Hippocampal formation (tissue), 2 donors: ENCODE measurements around the gene SHC4.

Experiments
- DNase-seq, 2 donors: peaks; one replicate each; lab custom pipeline; 2025; lab: John Stamatoyannopoulos, UW

The SHC4 gene

GRCh38 chr15:48850648-48851047 is 113.1 kb downstream of the SHC4 start:
- no peak for DNase-seq

DNA sequence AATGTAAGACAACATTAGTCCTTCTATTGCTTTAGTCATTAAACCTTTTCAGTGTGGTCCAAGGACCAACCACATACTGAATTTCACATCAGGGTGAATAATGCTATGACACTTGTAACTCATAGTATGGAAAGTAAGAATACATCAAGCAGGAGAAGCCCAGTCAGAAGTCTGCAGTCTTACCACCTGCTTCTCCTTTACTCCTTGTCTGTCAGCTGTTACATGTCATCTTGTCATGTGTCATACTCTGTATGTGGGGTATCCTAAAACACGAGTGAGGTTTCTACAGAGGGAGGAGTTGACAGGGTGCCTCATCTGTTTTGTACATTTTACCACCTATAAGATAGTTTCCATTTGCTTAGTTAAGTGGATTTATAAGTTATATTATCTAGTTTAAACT is 118.6 kb downstream of the SHC4 start:
- DNase-seq: no peak

DNA sequence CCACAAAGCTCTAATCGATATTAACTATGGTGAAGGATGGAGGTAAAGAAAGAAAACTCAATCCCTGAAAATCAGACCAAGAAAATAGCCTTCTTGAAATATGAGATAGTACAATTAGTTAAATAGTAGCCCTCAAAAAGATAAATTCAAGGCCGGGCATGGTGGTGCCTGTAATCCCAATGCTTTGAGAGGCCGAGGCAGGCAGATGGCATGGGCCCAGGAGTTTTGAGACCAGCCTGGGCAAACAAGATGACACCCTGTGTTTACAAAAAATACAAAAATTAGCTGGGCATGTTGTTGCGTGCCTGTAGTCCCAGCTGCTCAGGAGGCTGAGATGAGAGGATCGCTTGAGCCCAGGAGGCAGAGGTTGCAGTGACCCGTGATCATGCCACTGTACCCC is 121.2 kb downstream of the SHC4 start:
- no peak for DNase-seq

GRCh38 chr15:48834756-48835155 is 129.0 kb downstream of the SHC4 start:
- no peak for DNase-seq

DNA sequence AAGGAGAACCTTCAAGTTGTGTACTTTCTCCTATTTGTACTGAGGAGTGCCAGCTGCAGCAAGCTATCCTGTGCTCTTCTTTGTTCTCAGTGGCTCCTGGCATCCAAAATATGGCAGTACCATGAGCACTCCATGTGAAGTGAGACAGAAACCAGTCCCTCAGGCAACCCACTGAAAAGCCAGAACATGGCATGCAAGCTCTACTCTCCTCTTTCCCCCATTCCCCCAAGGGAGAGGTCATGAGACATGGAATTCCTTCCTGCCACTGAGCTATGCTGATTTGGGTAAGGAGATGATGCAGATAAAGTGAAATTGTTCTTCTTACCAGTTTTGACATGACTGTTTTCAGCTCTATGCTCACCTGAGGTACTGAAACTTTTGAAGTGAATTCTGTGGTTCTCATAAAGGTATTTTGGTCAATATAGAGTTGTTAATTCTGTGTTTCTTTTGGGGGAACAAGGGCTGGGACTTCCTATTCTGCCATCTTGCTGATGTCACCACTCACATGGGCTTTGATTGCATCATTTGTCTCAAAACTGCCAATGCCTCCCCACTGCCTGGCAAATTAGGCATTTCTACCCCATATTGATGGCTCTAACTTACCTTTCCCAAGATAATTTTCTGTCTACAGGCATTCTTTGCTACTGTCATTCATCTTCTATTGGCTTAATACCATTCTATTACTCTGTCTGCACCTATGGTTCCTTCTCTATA is 130.0 kb downstream of the SHC4 start:
- DNase-seq: no peak

- no peak for DNase-seq
These were observed 131.1 kb downstream of the SHC4 start for GRCh38 chr15:48832648-48833047.

DNA sequence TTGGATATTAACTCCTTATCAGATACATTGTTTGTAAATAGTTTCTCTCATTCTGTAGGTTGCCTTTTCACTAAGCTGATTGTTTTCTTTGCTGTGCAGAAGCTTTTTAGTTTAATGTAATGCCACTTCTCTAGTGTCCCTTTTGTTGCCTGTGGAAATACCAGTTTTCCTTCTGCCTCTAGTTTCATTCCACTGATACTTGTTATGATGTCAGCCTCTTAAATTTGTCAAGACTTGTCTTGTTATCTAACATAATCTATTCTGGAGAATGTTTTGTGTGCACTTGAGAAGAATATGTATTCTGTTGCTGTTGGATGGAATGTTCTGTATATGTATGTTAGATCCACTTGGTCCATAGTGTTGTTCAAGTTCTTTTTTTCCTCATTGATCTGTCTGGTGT is 134.8 kb downstream of the SHC4 start:
- no peak for DNase-seq

GRCh38 chr15:48828471-48828870 is 135.2 kb downstream of the SHC4 start:
- DNase-seq: no peak

GRCh38 chr15:48825075-48825474 is 138.6 kb downstream of the SHC4 start:
- DNase-seq: peak in 1 of 2 donors; percentile 41

DNA sequence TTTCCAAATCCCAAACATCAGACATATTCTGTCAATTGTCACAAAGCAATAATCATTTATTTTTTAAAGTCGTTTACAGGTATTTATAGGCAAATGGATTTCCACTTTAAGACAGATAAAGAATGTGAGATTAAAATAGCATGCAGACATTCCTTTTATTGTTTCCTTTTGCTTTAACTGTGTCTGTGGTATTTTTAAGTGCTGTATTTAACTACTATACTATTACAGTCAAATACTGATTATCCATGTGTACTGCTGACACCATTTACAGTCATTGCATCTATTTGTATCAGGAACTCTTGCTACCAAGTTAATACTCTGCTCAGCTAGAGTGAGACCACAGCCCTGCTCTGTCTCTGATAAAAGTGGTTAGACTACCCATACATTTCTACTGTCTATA is 140.0 kb downstream of the SHC4 start:
- no peak for DNase-seq

- DNase-seq: no peak
These were observed 140.5 kb downstream of the SHC4 start for GRCh38 chr15:48823237-48823636.

- DNase-seq: no peak
These were observed 149.4 kb downstream of the SHC4 start for GRCh38 chr15:48814286-48814685.

DNA sequence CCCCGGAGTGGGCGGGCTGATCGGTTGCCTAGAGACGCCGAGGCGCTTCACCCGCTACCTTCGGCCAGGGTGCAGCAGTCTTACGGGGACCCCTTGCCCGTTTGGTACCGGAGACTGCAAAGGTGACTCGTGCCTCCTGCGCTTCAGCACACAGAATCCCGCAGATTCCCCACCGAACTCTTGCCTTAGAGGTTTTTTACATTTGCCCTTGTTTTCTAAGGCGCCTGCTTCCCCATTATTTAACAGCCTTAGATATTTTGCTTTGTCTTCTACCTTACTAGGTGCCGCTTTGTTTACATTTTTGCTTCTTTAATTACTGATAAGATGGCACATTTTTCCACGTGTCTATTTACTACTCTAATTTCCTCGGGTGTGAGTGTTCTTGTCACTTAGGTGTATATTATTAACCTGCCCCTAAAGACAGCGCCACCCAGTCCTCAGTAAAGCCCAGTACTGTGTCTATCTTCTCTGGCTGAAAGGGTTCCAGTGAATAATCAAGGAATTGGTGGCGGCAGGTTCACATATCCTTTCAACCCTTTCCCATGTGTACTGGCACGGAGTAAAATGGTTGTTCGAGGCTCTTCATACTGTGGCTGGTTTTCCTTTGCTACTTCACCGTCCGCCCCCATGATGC is 152.3 kb downstream of the SHC4 start:
- no peak for DNase-seq

DNA sequence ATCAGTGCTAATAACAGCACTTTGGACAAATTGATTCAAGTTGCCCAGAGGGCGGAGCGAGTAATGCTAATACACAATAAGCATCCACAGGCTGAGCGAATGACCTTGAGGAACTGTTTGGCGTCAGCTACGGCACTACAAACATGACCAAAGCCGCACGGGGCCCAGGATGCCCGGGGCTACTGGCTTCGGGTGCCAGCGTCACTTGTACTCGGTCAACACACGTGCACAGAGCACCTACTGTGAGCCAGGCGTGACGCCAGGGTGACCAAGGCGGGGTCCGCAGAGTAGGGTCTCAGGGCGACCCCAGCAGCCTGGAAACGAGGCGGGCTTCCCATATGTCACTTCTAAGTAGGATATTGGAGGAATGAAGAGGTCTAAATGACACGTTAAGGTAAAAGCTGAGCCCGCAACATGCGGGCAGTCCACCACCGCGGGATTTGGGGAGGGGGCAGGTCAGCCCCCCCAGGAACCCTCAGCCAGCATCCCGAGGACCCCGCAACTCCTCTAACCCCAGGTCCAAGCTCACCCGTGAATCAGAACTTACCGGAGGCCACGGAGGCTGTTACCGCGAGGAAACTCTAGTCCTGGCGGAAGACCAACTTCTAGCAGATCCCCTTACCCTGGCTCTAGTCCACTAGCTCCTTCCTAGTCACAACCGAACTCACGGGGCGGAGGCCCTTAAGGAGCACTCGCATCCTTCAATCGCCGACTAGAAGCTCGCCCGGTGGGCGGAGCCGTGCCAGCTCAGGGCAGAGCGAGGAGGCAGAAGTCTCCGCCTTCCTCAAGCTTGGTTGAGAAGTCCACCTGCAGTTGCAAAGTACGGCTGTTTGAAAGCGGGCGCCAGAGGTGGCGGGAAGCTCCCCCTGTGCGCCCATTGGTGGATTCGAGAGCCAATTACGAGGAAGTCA is 153.1 kb downstream of the SHC4 start, which contains the start of gene CEP152:
TSS of gene CEP152 (minus strand) at position 656 of the 911 bp plus-strand sequence. CDS start 5,420 bp downstream, outside the sequence.
- DNase-seq: peak; percentile 87 to 96

DNA sequence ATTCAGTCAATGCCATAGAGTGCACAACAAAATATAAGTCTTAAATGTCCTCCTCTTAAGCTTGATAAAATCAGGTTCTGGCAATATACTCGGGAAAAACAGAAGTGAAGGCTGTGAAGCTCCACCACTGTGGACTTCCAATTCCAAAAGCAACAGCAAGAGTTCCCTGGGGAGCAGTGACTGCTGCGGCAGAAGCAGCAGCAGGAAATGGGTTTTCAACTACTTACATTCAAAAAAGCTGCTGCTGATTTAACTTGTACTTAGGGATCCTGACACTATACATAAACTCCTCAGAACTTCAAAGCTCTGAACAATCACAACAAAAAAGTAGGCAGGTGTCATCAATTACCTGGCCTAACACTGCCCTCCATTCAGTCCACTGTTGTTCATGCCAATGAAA is 157.6 kb downstream of the SHC4 start:
- no peak for DNase-seq

DNA sequence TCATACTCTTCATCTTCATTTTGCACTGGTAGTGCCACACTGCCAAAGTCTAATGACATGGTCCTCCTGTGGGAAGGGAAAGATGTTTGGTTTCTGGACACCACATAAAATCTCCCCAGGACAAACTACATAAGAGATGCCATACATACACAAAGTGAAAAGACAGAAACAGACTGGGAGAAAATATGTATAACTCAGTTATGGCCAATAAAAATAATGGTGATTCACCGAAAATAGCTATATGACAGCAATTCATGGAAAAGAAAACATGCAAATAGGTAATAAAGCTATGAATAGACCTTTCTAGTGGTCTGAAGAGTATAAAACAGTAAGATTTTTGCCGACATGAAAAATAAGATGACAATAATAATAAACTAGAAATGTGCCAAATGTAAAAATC is 158.1 kb downstream of the SHC4 start:
- no peak for DNase-seq

DNA sequence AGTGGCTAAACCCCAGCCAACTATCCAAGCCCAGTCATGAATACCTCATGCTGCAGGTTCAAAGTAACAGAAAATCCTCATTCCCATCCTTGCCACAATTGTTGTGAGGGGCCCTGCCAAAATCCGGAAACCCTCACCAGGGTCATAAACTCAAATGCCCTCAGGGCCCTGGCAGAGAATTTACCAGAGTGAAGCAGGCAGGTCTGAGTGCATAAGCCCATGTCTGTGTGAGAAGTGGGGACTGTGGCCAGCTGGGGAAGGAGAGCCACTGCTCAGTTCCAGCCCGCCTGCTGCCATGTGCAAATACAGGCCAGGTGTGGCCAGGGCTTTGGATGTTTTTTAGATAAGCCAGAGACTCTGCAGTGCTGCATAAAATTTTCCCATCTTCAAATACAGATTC is 159.8 kb downstream of the SHC4 start:
- no peak for DNase-seq

DNA sequence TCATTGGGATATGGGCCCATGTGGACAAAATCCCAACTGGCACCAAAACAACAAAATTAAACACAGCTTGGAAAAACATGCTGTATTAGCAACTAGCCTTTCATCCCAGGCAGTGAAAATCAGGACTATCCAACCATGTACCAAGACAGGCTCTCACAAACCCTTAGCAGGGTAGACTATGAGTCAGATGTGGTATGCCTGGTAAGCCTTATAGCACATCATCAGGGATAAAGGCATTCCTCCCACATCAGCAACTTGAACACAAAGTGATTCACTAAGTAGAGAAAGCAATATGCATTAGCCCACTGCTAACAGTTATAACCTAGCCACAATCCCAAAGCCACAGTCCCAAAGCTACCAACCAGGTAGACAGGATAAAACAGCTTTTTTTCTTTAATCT is 160.9 kb downstream of the SHC4 start:
- DNase-seq: no peak

DNA sequence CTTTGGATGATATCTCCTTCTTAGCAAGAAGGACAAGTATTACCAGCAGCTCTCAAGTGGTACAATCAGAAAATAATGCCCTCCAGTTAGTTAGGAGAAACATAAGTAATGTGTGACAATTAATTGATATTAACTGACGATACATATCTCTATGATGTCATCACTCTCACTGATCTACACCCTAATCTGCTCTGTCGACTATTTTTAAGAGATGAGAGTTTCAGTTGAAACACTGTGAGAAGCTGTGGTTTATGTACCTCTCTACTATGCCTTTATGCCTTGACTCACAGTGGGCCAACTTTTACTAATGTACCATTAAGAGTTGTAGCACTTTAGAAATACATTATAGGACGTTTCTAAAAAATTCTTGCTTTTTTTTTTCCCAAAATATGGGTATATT is 161.5 kb downstream of the SHC4 start:
- no peak for DNase-seq

- DNase-seq: peak in 1 of 2 donors; percentile 53
These were observed 162.8 kb downstream of the SHC4 start for GRCh38 chr15:48800811-48801455.

GRCh38 chr15:48800245-48800644 is 163.5 kb downstream of the SHC4 start:
- DNase-seq: no peak

DNA sequence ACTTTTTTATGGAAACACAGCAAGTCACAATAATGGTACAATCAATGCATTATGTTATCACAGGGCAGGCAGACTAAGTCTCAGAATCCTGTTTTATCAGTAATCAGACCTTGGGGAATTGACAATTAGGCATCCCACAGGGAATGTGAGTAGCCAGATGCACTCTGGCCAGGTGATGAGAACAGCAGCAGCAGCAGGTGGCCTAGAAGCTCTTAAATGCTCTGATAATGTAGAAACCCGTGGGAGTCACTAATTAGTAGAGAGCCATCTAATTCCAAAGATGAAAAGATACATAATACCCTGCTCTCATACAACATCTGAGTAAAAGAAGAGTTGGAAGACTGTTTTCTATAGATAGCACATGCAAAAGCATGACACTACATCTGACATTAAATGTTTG is 165.4 kb downstream of the SHC4 start:
- no peak for DNase-seq
